Cardiac muscle cell (in vitro differentiated cells and primary cell): ENCODE measurements around the gene PCDH9. TPM values are rescaled to one million over a fixed set of nuclear protein-coding genes. Genes with fewer than 3 reads are reported as not detected.

Experiments used
- DNase-seq, 2 donors: peaks; one replicate each; pipeline versions ENCODE4 v3.0.0 to v3.0.0-alpha.2; 2010 to 2017; ENCODE audit warnings: low read depth in 1 of 2, low spot score in 1 of 2
- H3K27ac ChIP-seq: fragments of 200-600 bp; sonication (generic); 2 replicates; pipeline ENCODE4 v1.5.1; 2016
- H3K27me3 ChIP-seq: fragments of 200-600 bp; sonication (generic); 2 replicates; pipeline ENCODE4 v1.6.0; 2016; ENCODE audit warnings: control low read depth
- H3K36me3 ChIP-seq: fragments of 200-600 bp; sonication (generic); 2 replicates; pipeline ENCODE4 v1.5.1; 2016; ENCODE audit warnings: control low read depth
- H3K4me1 ChIP-seq: fragments of 200-600 bp; sonication (generic); 2 replicates; pipeline ENCODE4 v1.8.1; 2017; ENCODE audit warnings: low read depth, mild to moderate bottlenecking, mixed run types
- H3K4me3 ChIP-seq: fragments of 200-600 bp; sonication (generic); 2 replicates; pipeline ENCODE4 v1.5.1; 2016; ENCODE audit warnings: mild to moderate bottlenecking
- H3K9me3 ChIP-seq: fragments of 200-600 bp; sonication (generic); 2 replicates; pipeline ENCODE4 v1.5.1; 2017; ENCODE audit warnings: low read depth, mild to moderate bottlenecking, control low read depth
- polyA plus RNA-seq: library from polyadenylated mRNA; unstranded; fragments of >200 nt; fragmentation: Nextera tagmentation; extraction: Ambion mirVana; gene quantifications from 2 replicates; pipeline ENCODE4 v1.2.1, GENCODE V29; 2016
- total RNA-seq: library from RNA; depleted of rRNA; stranded (reverse); fragments of >200 nt; gene quantifications from 2 replicates; pipeline ENCODE4 v1.2.3, GENCODE V29; 2016
- TF ChIP-seq, protein P1 (sequence below): IDR thresholded peaks from 2 replicates; pipeline ENCODE4 v1.5.1; 2012; ENCODE audit warnings: low read depth, mild to moderate bottlenecking, low read length

The PCDH9 gene
- total and polyA plus RNA-seq, 2 experiments from 2014 or later, result 1.6 to 2.3 TPM

DNA sequence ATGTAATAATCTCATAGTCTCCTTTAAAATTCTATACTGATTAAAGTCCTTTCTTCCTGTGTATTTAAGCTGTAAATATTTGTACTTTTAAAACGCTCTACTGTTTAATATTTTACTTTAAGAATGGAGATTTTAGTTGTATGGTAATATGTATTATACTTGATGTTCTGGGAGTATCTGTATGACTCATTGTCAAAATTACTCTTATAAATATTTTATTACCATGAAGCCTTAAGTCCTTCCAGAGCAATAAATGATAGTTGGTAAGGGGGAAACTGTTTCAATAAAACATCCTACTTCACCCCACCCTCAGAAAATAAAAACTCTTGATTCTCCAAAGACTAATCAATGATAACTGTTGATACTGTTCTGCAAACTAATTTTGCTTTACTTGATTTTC is 6.4 kb downstream of the PCDH9 start:
- no peak overlapping the region for H3K4me3 ChIP-seq
- TF ChIP-seq, protein P1, sequence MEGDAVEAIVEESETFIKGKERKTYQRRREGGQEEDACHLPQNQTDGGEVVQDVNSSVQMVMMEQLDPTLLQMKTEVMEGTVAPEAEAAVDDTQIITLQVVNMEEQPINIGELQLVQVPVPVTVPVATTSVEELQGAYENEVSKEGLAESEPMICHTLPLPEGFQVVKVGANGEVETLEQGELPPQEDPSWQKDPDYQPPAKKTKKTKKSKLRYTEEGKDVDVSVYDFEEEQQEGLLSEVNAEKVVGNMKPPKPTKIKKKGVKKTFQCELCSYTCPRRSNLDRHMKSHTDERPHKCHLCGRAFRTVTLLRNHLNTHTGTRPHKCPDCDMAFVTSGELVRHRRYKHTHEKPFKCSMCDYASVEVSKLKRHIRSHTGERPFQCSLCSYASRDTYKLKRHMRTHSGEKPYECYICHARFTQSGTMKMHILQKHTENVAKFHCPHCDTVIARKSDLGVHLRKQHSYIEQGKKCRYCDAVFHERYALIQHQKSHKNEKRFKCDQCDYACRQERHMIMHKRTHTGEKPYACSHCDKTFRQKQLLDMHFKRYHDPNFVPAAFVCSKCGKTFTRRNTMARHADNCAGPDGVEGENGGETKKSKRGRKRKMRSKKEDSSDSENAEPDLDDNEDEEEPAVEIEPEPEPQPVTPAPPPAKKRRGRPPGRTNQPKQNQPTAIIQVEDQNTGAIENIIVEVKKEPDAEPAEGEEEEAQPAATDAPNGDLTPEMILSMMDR, result no peak
- no peaks in the 10 kb centered on the region for H3K27me3 ChIP-seq

DNA sequence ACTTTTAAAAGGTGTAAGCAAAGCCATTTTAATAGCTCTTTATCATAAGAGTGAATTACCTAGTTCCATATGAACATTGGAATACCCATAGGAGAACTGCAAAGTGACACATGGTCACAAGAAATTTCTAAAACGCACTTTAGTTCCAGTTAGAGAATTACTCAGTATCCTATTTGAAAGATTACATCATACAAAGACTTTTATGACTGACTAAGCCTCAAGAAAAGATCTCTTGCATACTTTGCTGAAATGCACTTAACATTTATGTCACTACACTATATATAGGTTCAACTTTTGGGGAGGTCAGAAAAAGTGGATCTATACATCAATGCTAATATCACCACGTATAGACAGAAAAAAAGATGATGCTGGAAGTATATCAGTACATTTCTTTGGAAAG is 7.1 kb downstream of the PCDH9 start:
- TF ChIP-seq, protein P1, result no peak
- Histone ChIP-seq H3K9me3 (no peaks in the 10 kb centered on the region), H3K27me3 (no peaks in the 10 kb centered on the region), H3K27ac (no peak overlapping the region), H3K4me1 (peaks cover 12% of the 10 kb centered on the region), H3K36me3 (no peaks in the 10 kb centered on the region), H3K4me3 (no peak overlapping the region)
- DNase-seq, result peak in 1 of 2 donors; percentile 36

More for the DNA sequence above, 6.4 kb downstream of the PCDH9 start:
- no peak overlapping the region for H3K27ac ChIP-seq
- no peaks in the 10 kb centered on the region for H3K9me3 ChIP-seq
- no peak for DNase-seq
- peaks cover 12% of the 10 kb centered on the region for H3K4me1 ChIP-seq
- no peaks in the 10 kb centered on the region for H3K36me3 ChIP-seq

DNA sequence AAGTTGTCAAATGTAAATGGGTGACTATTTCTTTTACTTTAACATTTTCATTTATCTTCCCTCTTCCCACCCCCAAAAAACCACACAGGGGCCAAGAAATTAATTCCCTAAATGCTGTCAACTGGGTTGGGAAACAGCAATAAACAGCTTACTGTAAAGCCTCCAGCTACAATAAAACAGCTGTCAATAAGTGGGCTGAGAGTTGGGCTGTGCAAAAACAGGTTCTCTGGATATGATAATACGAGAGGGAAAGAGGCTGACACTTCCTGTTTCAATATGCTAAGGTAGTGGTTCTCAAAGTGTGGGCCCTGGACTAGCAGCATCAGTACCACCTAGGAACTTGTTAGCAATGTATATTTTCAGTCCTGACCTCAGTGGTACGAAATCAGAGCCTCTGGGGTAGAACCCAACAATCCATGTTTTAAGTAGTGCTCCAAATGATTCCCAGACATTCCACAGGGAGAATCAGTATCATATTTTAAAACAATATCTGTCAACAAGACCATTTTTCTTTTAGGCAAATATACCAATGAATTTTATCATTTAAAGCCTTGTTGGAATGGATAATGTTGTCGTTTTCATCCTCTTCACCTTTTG is 8.4 kb downstream of the PCDH9 start:
- Histone ChIP-seq H3K36me3 (no peaks in the 10 kb centered on the region), H3K4me1 (peaks cover 12% of the 10 kb centered on the region), H3K27me3 (no peaks in the 10 kb centered on the region), H3K9me3 (no peaks in the 10 kb centered on the region), H3K4me3 (no peak overlapping the region), H3K27ac (no peak overlapping the region)
- DNase-seq, result peak in 1 of 2 donors; percentile 1
- TF ChIP-seq, protein P1, result no peak

DNA sequence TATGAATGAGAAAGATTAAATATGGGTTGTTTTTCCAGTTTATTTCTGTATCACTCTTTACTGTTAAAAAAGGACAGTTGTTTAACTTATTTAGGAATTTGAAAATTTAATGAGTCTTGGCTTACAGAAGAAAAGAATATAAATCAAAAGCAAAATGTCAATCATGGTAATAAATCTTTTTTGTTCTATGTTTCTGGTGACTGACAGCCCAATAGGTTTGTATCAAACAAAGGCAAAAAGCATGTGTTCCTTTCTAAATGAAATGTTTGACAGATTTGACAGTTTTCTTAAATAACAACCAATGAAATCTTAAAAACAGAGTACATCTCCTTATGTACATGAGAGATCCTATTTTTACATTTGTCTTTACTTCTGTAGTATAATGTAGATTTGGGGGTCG is 11.0 kb downstream of the PCDH9 start:
- Histone ChIP-seq H3K27me3 (no peaks in the 10 kb centered on the region), H3K4me3 (no peak overlapping the region), H3K4me1 (peaks cover 12% of the 10 kb centered on the region), H3K36me3 (no peaks in the 10 kb centered on the region), H3K27ac (no peak overlapping the region), H3K9me3 (no peaks in the 10 kb centered on the region)
- no peak for DNase-seq
- TF ChIP-seq, protein P1, result no peak

DNA sequence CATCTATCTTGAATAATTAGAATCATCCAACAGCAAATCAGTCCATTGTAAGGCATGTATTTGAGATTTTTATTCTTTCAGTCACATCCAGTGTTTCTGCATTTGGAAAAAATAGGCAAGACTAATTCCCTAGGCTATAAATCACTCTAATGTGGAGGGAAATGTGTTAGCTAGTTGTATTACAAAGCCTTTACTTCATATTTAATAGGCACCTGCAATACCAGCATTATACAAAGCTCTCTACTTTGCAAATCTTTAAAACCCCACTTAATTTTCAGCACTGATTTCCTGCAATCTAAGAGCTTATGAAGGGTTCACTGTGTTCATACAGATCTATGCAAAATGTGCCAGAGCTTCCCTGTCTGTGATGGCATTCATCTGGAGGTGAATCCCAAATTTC is 12.3 kb downstream of the PCDH9 start:
- H3K36me3 ChIP-seq, result no peaks in the 10 kb centered on the region
- no peaks in the 10 kb centered on the region for H3K9me3 ChIP-seq
- no peaks in the 10 kb centered on the region for H3K27me3 ChIP-seq
- no peak overlapping the region for H3K27ac ChIP-seq
- no peak overlapping the region for H3K4me3 ChIP-seq
- TF ChIP-seq, protein P1, result no peak
- DNase-seq, result no peak
- peaks cover under 1% of the 10 kb centered on the region for H3K4me1 ChIP-seq
